ENCODE data around the gene KCNMA1.

The KCNMA1 gene

GRCh38 chr10:77493239-77493806, 144.3 kb downstream of the KCNMA1 start:
- no peak for ATAC-seq
- peaks cover 15% of the 10 kb centered on the region for H3K4me1 Mint-ChIP-seq
- no peaks in the 10 kb centered on the region for H3K36me3 Mint-ChIP-seq
- peaks cover 9% of the 10 kb centered on the region for H3K27me3 Mint-ChIP-seq
- no peak overlapping the region for H3K27ac Mint-ChIP-seq
- no peaks in the 10 kb centered on the region for H3K9me3 Mint-ChIP-seq
- no peak overlapping the region for H3K4me3 Mint-ChIP-seq

DNA sequence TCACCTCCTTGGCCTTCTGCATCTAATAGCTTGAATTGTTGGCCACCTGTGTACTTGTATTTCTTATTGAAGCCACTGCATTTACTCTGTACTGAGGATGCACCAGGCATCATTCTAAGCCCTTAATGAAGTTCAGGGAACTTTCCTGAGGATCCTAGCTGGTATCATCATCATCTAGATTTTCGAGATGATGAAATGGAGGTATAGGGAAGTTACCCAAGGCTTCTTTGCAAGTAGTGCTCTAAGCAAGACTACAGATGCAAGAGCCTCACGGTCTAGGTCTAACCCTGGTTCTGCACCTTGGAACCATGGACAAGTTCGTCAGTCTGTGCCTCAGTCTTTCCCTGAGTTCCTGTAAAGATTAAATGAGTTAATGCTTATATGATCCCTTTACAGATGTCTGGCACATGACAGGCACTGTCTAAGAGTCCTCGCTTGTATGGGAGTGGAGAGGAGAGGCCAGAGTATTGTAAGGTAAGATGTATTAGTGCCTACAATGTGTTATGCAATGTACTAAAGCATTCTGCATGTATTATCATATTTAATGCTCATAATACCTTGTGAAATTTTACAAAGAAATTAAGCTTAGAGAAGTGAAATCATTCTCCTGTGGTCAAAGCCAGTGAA, 145.1 kb downstream of the KCNMA1 start:
- no peak for ATAC-seq
- Mint-ChIP-seq H3K27ac (peak overlapping the region; percentile 9), H3K9me3 (no peaks in the 10 kb centered on the region), H3K36me3 (no peaks in the 10 kb centered on the region), H3K4me3 (no peak overlapping the region), H3K27me3 (peaks cover 9% of the 10 kb centered on the region), H3K4me1 (peaks cover 15% of the 10 kb centered on the region)

- Mint-ChIP-seq H3K36me3 (no peaks in the 10 kb centered on the region), H3K27ac (no peak overlapping the region), H3K9me3 (no peaks in the 10 kb centered on the region), H3K4me3 (no peak overlapping the region), H3K4me1 (peaks cover 15% of the 10 kb centered on the region), H3K27me3 (peaks cover 9% of the 10 kb centered on the region)
- no peak for ATAC-seq
Measured at GRCh38 chr10:77490534-77491314, 146.9 kb downstream of the KCNMA1 start.

GRCh38 chr10:77486517-77486916, 151.1 kb downstream of the KCNMA1 start:
- H3K36me3 Mint-ChIP-seq, result no peaks in the 10 kb centered on the region
- no peak overlapping the region for H3K4me3 Mint-ChIP-seq
- no peaks in the 10 kb centered on the region for H3K27me3 Mint-ChIP-seq

GRCh38 chr10:77485847-77486246, 151.8 kb downstream of the KCNMA1 start:
- Mint-ChIP-seq H3K27me3 (no peaks in the 10 kb centered on the region), H3K9me3 (no peaks in the 10 kb centered on the region), H3K4me1 (no peaks in the 10 kb centered on the region), H3K36me3 (no peaks in the 10 kb centered on the region), H3K27ac (no peak overlapping the region), H3K4me3 (no peak overlapping the region)
- no peak for ATAC-seq

More at GRCh38 chr10:77486517-77486916, 151.1 kb downstream of the KCNMA1 start:
- no peak for ATAC-seq
- H3K9me3 Mint-ChIP-seq, result no peaks in the 10 kb centered on the region
- H3K4me1 Mint-ChIP-seq, result no peaks in the 10 kb centered on the region
- H3K27ac Mint-ChIP-seq, result no peak overlapping the region

DNA sequence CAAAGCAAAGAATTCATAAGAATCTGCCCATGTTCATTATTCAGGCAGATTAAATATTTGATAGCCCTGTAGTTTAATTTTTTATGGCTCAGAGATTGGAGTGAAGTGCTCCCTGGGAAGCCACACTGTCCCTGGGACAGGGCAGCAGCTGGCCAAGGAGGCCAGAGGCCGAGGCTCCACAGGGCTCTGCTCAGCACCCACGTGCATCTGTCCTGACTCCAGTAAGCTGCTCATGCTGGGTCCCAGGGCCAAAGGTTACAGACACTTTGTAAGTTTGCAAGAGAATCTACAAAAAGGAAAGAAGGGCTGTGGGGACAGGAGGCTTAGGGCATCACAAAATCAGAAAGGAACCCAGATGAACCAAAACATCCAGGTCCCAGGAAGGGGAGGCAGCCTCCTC, 155.5 kb downstream of the KCNMA1 start:
- Mint-ChIP-seq H3K9me3 (no peaks in the 10 kb centered on the region), H3K4me1 (no peaks in the 10 kb centered on the region), H3K36me3 (no peaks in the 10 kb centered on the region), H3K4me3 (no peak overlapping the region), H3K27ac (no peak overlapping the region), H3K27me3 (no peaks in the 10 kb centered on the region)
- ATAC-seq, result no peak

DNA sequence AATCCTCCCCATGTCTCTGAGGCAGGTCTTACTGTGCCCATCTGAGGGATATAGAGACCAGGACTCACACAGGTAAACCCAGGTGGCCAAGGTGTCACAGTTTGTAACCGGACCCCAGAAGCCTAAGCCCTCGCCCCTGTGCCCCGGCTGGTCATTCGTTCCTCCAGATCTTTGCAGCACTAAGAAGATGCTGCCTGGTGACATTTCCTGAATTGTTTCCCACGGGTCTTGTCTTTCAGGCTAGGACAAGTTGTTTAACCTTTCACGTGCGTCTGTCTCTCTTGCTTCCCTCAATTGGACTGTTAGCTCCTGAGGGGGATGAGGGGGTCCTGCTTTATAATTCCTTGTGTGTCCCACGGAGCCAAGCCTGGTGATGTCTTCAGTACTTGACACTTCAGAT, 158.0 kb downstream of the KCNMA1 start:
- H3K9me3 Mint-ChIP-seq, result no peaks in the 10 kb centered on the region
- H3K4me1 Mint-ChIP-seq, result no peaks in the 10 kb centered on the region
- no peaks in the 10 kb centered on the region for H3K27me3 Mint-ChIP-seq
- no peaks in the 10 kb centered on the region for H3K36me3 Mint-ChIP-seq
- no peak overlapping the region for H3K4me3 Mint-ChIP-seq
- H3K27ac Mint-ChIP-seq, result no peak overlapping the region
- ATAC-seq, result no peak

- Mint-ChIP-seq H3K4me1 (no peaks in the 10 kb centered on the region), H3K9me3 (no peaks in the 10 kb centered on the region)
Measured at GRCh38 chr10:77478962-77479359, 158.6 kb downstream of the KCNMA1 start.

DNA sequence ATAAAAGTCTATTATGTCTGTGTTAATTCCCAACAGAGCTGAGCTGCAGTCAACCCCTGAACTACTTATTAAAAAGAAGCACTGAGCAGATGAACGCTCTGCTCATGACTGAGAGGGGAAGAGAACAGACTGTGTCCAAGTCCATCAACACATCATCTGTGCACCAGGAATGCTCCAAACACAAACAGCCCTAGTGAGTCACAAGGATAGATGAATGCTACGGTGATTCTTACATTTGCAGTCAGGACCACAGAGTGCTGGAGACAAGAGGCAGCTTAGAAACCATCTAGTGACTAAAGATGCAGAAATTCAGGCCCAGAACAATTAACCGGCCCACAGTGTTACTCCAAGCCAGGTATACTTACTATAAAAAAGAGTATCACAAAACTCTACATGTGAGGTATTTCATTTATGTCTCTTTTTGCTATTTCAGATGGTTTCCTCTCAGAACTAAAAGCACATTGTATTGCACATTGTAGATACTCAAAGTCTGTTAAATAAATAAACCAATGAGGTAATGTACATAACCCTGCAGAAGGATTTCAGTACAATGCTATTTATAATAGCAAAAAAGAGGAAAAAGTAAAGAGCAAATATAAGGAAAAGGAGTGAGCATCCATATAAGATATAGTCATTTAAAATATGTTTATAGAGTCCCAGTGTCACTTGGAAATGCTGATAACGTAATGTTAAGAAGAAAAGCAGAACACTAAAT, 159.2 kb downstream of the KCNMA1 start:
- Mint-ChIP-seq H3K27me3 (no peaks in the 10 kb centered on the region), H3K4me1 (no peaks in the 10 kb centered on the region), H3K36me3 (no peaks in the 10 kb centered on the region), H3K4me3 (no peak overlapping the region), H3K9me3 (no peaks in the 10 kb centered on the region), H3K27ac (no peak overlapping the region)
- ATAC-seq, result no peak

More at GRCh38 chr10:77478962-77479359, 158.6 kb downstream of the KCNMA1 start:
- Mint-ChIP-seq H3K27me3 (no peaks in the 10 kb centered on the region), H3K4me3 (no peak overlapping the region), H3K36me3 (no peaks in the 10 kb centered on the region), H3K27ac (no peak overlapping the region)
- ATAC-seq, result no peak

DNA sequence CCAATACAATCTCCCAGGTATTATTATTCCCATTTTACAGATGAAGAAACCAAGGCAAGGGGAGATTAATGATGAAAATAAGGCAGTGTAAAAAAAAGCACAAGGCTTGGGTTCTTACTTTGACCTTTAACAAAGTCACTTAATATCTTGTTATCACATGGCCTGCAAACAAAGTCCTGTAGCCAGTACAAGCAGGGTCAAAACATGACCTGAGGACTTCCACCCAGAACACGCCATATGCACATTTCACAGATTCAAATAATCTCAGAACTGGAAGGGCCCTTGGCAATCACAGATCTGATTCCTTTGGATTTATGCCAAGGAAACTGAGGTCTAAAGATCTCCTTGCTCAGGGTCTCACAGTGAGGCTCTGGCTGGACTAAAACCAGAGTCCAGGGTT, 162.1 kb downstream of the KCNMA1 start:
- H3K4me3 Mint-ChIP-seq, result no peak overlapping the region
- no peak for ATAC-seq
- no peaks in the 10 kb centered on the region for H3K9me3 Mint-ChIP-seq
- H3K27me3 Mint-ChIP-seq, result no peaks in the 10 kb centered on the region
- H3K36me3 Mint-ChIP-seq, result no peaks in the 10 kb centered on the region
- H3K4me1 Mint-ChIP-seq, result no peaks in the 10 kb centered on the region
- H3K27ac Mint-ChIP-seq, result no peak overlapping the region

GRCh38 chr10:77474939-77475338, 162.7 kb downstream of the KCNMA1 start:
- Mint-ChIP-seq H3K27ac (no peak overlapping the region), H3K27me3 (no peaks in the 10 kb centered on the region), H3K4me3 (no peak overlapping the region), H3K36me3 (no peaks in the 10 kb centered on the region), H3K9me3 (no peaks in the 10 kb centered on the region), H3K4me1 (no peaks in the 10 kb centered on the region)
- no peak for ATAC-seq

DNA sequence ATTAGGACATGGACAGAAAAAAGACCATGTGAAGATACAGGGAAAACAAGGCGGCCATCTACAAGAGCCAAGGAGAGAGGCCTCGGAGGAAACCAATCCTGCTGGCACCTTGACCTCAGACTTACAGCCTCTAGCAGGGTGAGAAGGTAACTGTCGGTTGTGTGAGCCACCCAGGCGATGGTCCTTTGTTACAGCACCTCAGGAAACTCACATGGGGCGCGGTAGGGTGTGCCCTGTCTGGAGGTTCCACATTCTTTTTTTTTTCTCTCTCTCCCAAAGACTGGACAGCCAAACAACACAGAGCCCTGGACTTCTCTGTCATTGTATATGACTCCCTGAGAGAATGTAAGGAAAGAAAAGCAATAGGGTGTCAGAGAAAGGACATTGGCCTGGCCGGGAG, 163.2 kb downstream of the KCNMA1 start:
- no peak for ATAC-seq
- Mint-ChIP-seq H3K4me1 (no peaks in the 10 kb centered on the region), H3K9me3 (no peaks in the 10 kb centered on the region), H3K27me3 (no peaks in the 10 kb centered on the region), H3K27ac (no peak overlapping the region), H3K36me3 (no peaks in the 10 kb centered on the region), H3K4me3 (no peak overlapping the region)

DNA sequence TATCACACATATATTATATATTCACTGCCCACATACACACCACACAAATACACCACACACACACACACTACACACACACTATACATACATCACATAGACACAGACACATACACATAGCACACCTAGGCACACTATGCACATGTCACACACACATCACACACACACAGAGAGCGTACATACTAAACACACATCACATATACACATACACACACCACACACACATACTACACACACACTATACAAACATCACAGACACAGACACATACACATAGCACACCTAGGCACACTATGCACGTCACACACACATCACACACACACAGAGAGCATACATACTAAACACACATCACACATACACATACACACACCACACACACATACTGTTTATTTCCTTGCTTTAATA, 165.5 kb downstream of the KCNMA1 start:
- H3K4me3 Mint-ChIP-seq, result no peak overlapping the region
- H3K9me3 Mint-ChIP-seq, result no peaks in the 10 kb centered on the region
- H3K4me1 Mint-ChIP-seq, result no peaks in the 10 kb centered on the region
- H3K27ac Mint-ChIP-seq, result no peak overlapping the region
- no peaks in the 10 kb centered on the region for H3K27me3 Mint-ChIP-seq
- no peaks in the 10 kb centered on the region for H3K36me3 Mint-ChIP-seq
- ATAC-seq, result no peak

GRCh38 chr10:77471069-77471536, 166.5 kb downstream of the KCNMA1 start:
- Mint-ChIP-seq H3K27ac (no peak overlapping the region), H3K36me3 (no peaks in the 10 kb centered on the region), H3K27me3 (no peaks in the 10 kb centered on the region), H3K9me3 (no peaks in the 10 kb centered on the region), H3K4me1 (no peaks in the 10 kb centered on the region), H3K4me3 (no peak overlapping the region)
- no peak for ATAC-seq

GRCh38 chr10:77467422-77467963, 170.1 kb downstream of the KCNMA1 start:
- no peak overlapping the region for H3K27ac Mint-ChIP-seq

More at GRCh38 chr10:77467422-77467963, 170.1 kb downstream of the KCNMA1 start:
- Mint-ChIP-seq H3K9me3 (no peaks in the 10 kb centered on the region), H3K4me1 (no peaks in the 10 kb centered on the region), H3K27me3 (no peaks in the 10 kb centered on the region), H3K4me3 (no peak overlapping the region), H3K36me3 (no peaks in the 10 kb centered on the region)
- ATAC-seq, result no peak
